HUES48 (cell line): ENCODE results near the gene SAMD3.
"Not testable (repeated sequence)": the region's sequence is repeated elsewhere in the genome, so short reads cannot be mapped to it uniquely, and the experiment has no call there.

Source experiments
- H3K27ac ChIP-seq: one replicate; pipeline ENCODE4 v1.7.0; 2013; ENCODE audit warnings: low read depth, low read length, inconsistent platforms
- H3K27me3 ChIP-seq: 2 replicates; pipeline ENCODE4 v1.6.1; 2013; ENCODE audit warnings: mild to moderate bottlenecking, low read length; ENCODE audit not compliant: control insufficient read depth, insufficient read depth
- H3K36me3 ChIP-seq: 2 replicates; pipeline ENCODE4 v1.6.1; 2013; ENCODE audit warnings: low read length; ENCODE audit not compliant: control insufficient read depth, insufficient read depth
- H3K4me1 ChIP-seq: 2 replicates; pipeline ENCODE4 v1.6.1; 2013; ENCODE audit warnings: mild to moderate bottlenecking, low read length; ENCODE audit not compliant: control insufficient read depth, insufficient read depth
- H3K4me3 ChIP-seq: 2 replicates; pipeline ENCODE4 v1.5.1; 2013; ENCODE audit warnings: mild to moderate bottlenecking, low read depth, low read length
- H3K9ac ChIP-seq: 2 replicates; pipeline ENCODE4 v1.6.1; 2013; ENCODE audit warnings: mild to moderate bottlenecking, low read depth, low read length, moderate library complexity
- H3K9me3 ChIP-seq: 2 replicates; pipeline ENCODE4 v1.6.1; 2013; ENCODE audit warnings: low read length; ENCODE audit not compliant: control insufficient read depth, insufficient read depth

The SAMD3 gene

GRCh38 chr6:130212215-130212874, 10.4 kb downstream of the SAMD3 start:
- no peak overlapping the region for H3K4me3 ChIP-seq
- H3K27ac ChIP-seq, result no peak overlapping the region
- no peaks in the 10 kb centered on the region for H3K27me3 ChIP-seq
- H3K4me1 ChIP-seq, result peaks cover 9% of the 10 kb centered on the region
- no peak overlapping the region for H3K9ac ChIP-seq
- peaks cover 4% of the 10 kb centered on the region; the same call in 1 of the 2 replicates for H3K9me3 ChIP-seq
- H3K36me3 ChIP-seq, result no peaks in the 10 kb centered on the region

GRCh38 chr6:130211691-130212090, 11.1 kb downstream of the SAMD3 start:
- H3K36me3 ChIP-seq, result no peaks in the 10 kb centered on the region
- no peak overlapping the region for H3K4me3 ChIP-seq
- H3K27ac ChIP-seq, result no peak overlapping the region
- H3K9ac ChIP-seq, result no peak overlapping the region
- peaks cover 4% of the 10 kb centered on the region; the same call in 1 of the 2 replicates for H3K9me3 ChIP-seq
- H3K4me1 ChIP-seq, result peaks cover 9% of the 10 kb centered on the region
- no peaks in the 10 kb centered on the region for H3K27me3 ChIP-seq

- peaks cover 4% of the 10 kb centered on the region; the same call in 1 of the 2 replicates for H3K9me3 ChIP-seq
- no peak overlapping the region for H3K27ac ChIP-seq
Measured at GRCh38 chr6:130207979-130208649, 14.6 kb downstream of the SAMD3 start.

GRCh38 chr6:130206479-130206878, 16.3 kb downstream of the SAMD3 start:
- H3K4me1 ChIP-seq, result peaks cover 23% of the 10 kb centered on the region
- H3K27ac ChIP-seq, result no peak overlapping the region
- H3K36me3 ChIP-seq, result no peaks in the 10 kb centered on the region
- peaks cover 4% of the 10 kb centered on the region; the same call in 1 of the 2 replicates for H3K9me3 ChIP-seq
- H3K4me3 ChIP-seq, result no peak overlapping the region
- H3K27me3 ChIP-seq, result no peaks in the 10 kb centered on the region
- H3K9ac ChIP-seq, result no peak overlapping the region

More at GRCh38 chr6:130207979-130208649, 14.6 kb downstream of the SAMD3 start:
- Histone ChIP-seq H3K27me3 (no peaks in the 10 kb centered on the region), H3K9ac (no peak overlapping the region), H3K4me1 (peaks cover 7% of the 10 kb centered on the region), H3K4me3 (no peak overlapping the region), H3K36me3 (no peaks in the 10 kb centered on the region)

- Histone ChIP-seq H3K27ac (no peak overlapping the region), H3K9me3 (peaks cover 4% of the 10 kb centered on the region; the same call in 1 of the 2 replicates), H3K4me1 (peaks cover 24% of the 10 kb centered on the region), H3K27me3 (no peaks in the 10 kb centered on the region), H3K4me3 (no peak overlapping the region), H3K36me3 (no peaks in the 10 kb centered on the region), H3K9ac (no peak overlapping the region)
Measured at GRCh38 chr6:130204322-130204721, 18.4 kb downstream of the SAMD3 start.

- Histone ChIP-seq H3K4me3 (no peak overlapping the region), H3K27me3 (no peaks in the 10 kb centered on the region), H3K9ac (no peak overlapping the region), H3K36me3 (no peaks in the 10 kb centered on the region), H3K9me3 (no peaks in the 10 kb centered on the region), H3K4me1 (peaks cover 24% of the 10 kb centered on the region), H3K27ac (no peak overlapping the region)
Measured at GRCh38 chr6:130203370-130203769, 19.4 kb downstream of the SAMD3 start.

GRCh38 chr6:130202782-130203181, 20.0 kb downstream of the SAMD3 start:
- no peaks in the 10 kb centered on the region for H3K27me3 ChIP-seq
- peak overlapping the region; percentile 46 for H3K27ac ChIP-seq
- H3K36me3 ChIP-seq, result no peaks in the 10 kb centered on the region
- H3K9me3 ChIP-seq, result no peaks in the 10 kb centered on the region
- H3K9ac ChIP-seq, result no peak overlapping the region
- peaks cover 24% of the 10 kb centered on the region for H3K4me1 ChIP-seq
- no peak overlapping the region for H3K4me3 ChIP-seq

GRCh38 chr6:130200020-130200419, 22.7 kb downstream of the SAMD3 start:
- Histone ChIP-seq H3K36me3 (no peaks in the 10 kb centered on the region), H3K27me3 (no peaks in the 10 kb centered on the region), H3K4me1 (peaks cover 24% of the 10 kb centered on the region), H3K4me3 (no peak overlapping the region), H3K27ac (no peak overlapping the region), H3K9me3 (no peaks in the 10 kb centered on the region), H3K9ac (no peak overlapping the region)

GRCh38 chr6:130198483-130199035, 24.2 kb downstream of the SAMD3 start:
- H3K36me3 ChIP-seq, result no peaks in the 10 kb centered on the region
- H3K4me1 ChIP-seq, result peaks cover 22% of the 10 kb centered on the region
- H3K9ac ChIP-seq, result no peak overlapping the region
- no peak overlapping the region for H3K27ac ChIP-seq
- H3K27me3 ChIP-seq, result no peaks in the 10 kb centered on the region
- H3K9me3 ChIP-seq, result no peaks in the 10 kb centered on the region
- H3K4me3 ChIP-seq, result no peak overlapping the region

- not testable (repeated sequence) for H3K9ac ChIP-seq, H3K4me3 ChIP-seq, H3K9me3 ChIP-seq, H3K36me3 ChIP-seq, H3K27me3 ChIP-seq, H3K27ac ChIP-seq
- H3K4me1 ChIP-seq, result peaks cover 16% of the 10 kb centered on the region
Measured at GRCh38 chr6:130197816-130198482, 24.8 kb downstream of the SAMD3 start.

GRCh38 chr6:130194434-130194833, 28.3 kb downstream of the SAMD3 start:
- not testable (repeated sequence) for H3K27me3 ChIP-seq, H3K27ac ChIP-seq, H3K4me3 ChIP-seq, H3K9me3 ChIP-seq, H3K36me3 ChIP-seq, H3K4me1 ChIP-seq, H3K9ac ChIP-seq
